Stimulated activated CD4-positive, alpha-beta T cell treated with anti-CD3 and anti-CD28 coated beads, Interleukin-12 subunit alpha, Interleukin-12 subunit beta, amount 100 ng/mL, for 24 hours (primary cell): ENCODE data around the gene NFX1.

ENCODE experiments used
- DNase-seq, 2 experiments: peaks; one replicate each; pipeline ENCODE4 v3.0.0-alpha.2; 2020; ENCODE audit warnings: low read depth in 2 of 2

Gene NFX1

GRCh38 chr9:33265211-33265865 is 25.0 kb upstream of the NFX1 start:
- DNase-seq, result no peak

- DNase-seq, result no peak
Observed at GRCh38 chr9:33267151-33267767, 23.1 kb upstream of the NFX1 start.

- no peak for DNase-seq
Observed at GRCh38 chr9:33270146-33270545, 20.2 kb upstream of the NFX1 start.

- no peak for DNase-seq
Observed at GRCh38 chr9:33272061-33272460, 18.3 kb upstream of the NFX1 start.

- no peak for DNase-seq
Observed at GRCh38 chr9:33273266-33273971, 16.9 kb upstream of the NFX1 start.

GRCh38 chr9:33273972-33274328 is 16.4 kb upstream of the NFX1 start:
- DNase-seq, result no peak

- DNase-seq, result no peak
Observed at GRCh38 chr9:33277484-33277883, 12.8 kb upstream of the NFX1 start.

- DNase-seq, result no peak
Observed at GRCh38 chr9:33285502-33285901, 4.8 kb upstream of the NFX1 start.

- DNase-seq, result no peak
Observed at GRCh38 chr9:33287087-33287490, 3.2 kb upstream of the NFX1 start.

- no peak for DNase-seq
Observed at GRCh38 chr9:33288235-33288634, 2.1 kb upstream of the NFX1 start.

GRCh38 chr9:33288828-33289483 is 1.4 kb upstream of the NFX1 start:
- DNase-seq, result no peak

GRCh38 chr9:33289496-33289895 is 820 bp upstream of the NFX1 start:
- DNase-seq, result peak in 1 of 2 experiments; percentile 20

- DNase-seq, result no peak
Observed at GRCh38 chr9:33289936-33290246, 425 bp upstream of the NFX1 start.

GRCh38 chr9:33291031-33291397 is 698 bp downstream of the NFX1 start:
- DNase-seq, result no peak

- no peak for DNase-seq
Observed at GRCh38 chr9:33291901-33292300, 1.6 kb downstream of the NFX1 start.

- DNase-seq, result no peak
Observed at GRCh38 chr9:33293782-33294181, 3.5 kb downstream of the NFX1 start.

GRCh38 chr9:33294670-33295432 is 4.5 kb downstream of the NFX1 start:
- DNase-seq, result no peak

GRCh38 chr9:33295571-33295970 is 5.3 kb downstream of the NFX1 start:
- no peak for DNase-seq

- DNase-seq, result no peak
Observed at GRCh38 chr9:33297432-33297831, 7.1 kb downstream of the NFX1 start.

GRCh38 chr9:33300546-33300945 is 10.2 kb downstream of the NFX1 start:
- no peak for DNase-seq

- DNase-seq, result no peak
Observed at GRCh38 chr9:33304362-33304761, 14.0 kb downstream of the NFX1 start.

- DNase-seq, result no peak
Observed at GRCh38 chr9:33306037-33306436, 15.7 kb downstream of the NFX1 start.
